Measurements from ENCODE around the gene BPIFB4.

Gene BPIFB4

GRCh38 chr20:33127422-33128097 lies 48.1 kb downstream of the BPIFB4 start:
- no peaks in the 10 kb centered on the region for H3K36me3 ChIP-seq (ENCODE audit: control insufficient read depth, insufficient read depth, low read length)

GRCh38 chr20:33130568-33131061 lies 51.2 kb downstream of the BPIFB4 start:
- Histone ChIP-seq H3K27me3 (ENCODE audit: control insufficient read depth, insufficient read depth, low read length) (no peaks in the 10 kb centered on the region), H3K4me1 (ENCODE audit: control insufficient read depth, insufficient read depth, low read length) (peaks cover 2% of the 10 kb centered on the region), H3K36me3 (ENCODE audit: control insufficient read depth, insufficient read depth, low read length) (no peaks in the 10 kb centered on the region), H3K4me3 (ENCODE audit: low read depth, low read length) (no peak overlapping the region), H3K9ac (ENCODE audit: low read depth, low read length) (no peak overlapping the region), H3K9me3 (ENCODE audit: control insufficient read depth, insufficient read depth, low read length) (no peaks in the 10 kb centered on the region)

More at GRCh38 chr20:33127422-33128097, 48.1 kb downstream of the BPIFB4 start:
- H3K9ac ChIP-seq (ENCODE audit: low read depth, low read length), result no peak overlapping the region
- H3K4me3 ChIP-seq (ENCODE audit: low read depth, low read length), result no peak overlapping the region
- H3K27me3 ChIP-seq (ENCODE audit: control insufficient read depth, insufficient read depth, low read length), result no peaks in the 10 kb centered on the region
- H3K4me1 ChIP-seq (ENCODE audit: control insufficient read depth, insufficient read depth, low read length), result no peaks in the 10 kb centered on the region
- H3K9me3 ChIP-seq (ENCODE audit: control insufficient read depth, insufficient read depth, low read length), result no peaks in the 10 kb centered on the region

- H3K4me1 ChIP-seq (ENCODE audit: control insufficient read depth, insufficient read depth, low read length), result peaks cover 2% of the 10 kb centered on the region
- H3K9ac ChIP-seq (ENCODE audit: low read depth, low read length), result no peak overlapping the region
- no peaks in the 10 kb centered on the region for H3K36me3 ChIP-seq (ENCODE audit: control insufficient read depth, insufficient read depth, low read length)
- no peak overlapping the region for H3K4me3 ChIP-seq (ENCODE audit: low read depth, low read length)
- H3K27me3 ChIP-seq (ENCODE audit: control insufficient read depth, insufficient read depth, low read length), result no peaks in the 10 kb centered on the region
- H3K9me3 ChIP-seq (ENCODE audit: control insufficient read depth, insufficient read depth, low read length), result no peaks in the 10 kb centered on the region
These were observed 52.6 kb downstream of the BPIFB4 start for GRCh38 chr20:33131949-33132473.

- Histone ChIP-seq H3K27me3 (ENCODE audit: control insufficient read depth, insufficient read depth, low read length) (no peaks in the 10 kb centered on the region), H3K4me1 (ENCODE audit: control insufficient read depth, insufficient read depth, low read length) (peaks cover 2% of the 10 kb centered on the region), H3K9me3 (ENCODE audit: control insufficient read depth, insufficient read depth, low read length) (no peaks in the 10 kb centered on the region), H3K4me3 (ENCODE audit: low read depth, low read length) (no peak overlapping the region), H3K36me3 (ENCODE audit: control insufficient read depth, insufficient read depth, low read length) (no peaks in the 10 kb centered on the region), H3K9ac (ENCODE audit: low read depth, low read length) (no peak overlapping the region)
These were observed 53.3 kb downstream of the BPIFB4 start for GRCh38 chr20:33132513-33133372.

GRCh38 chr20:33133373-33133941 lies 54.0 kb downstream of the BPIFB4 start:
- no peaks in the 10 kb centered on the region for H3K27me3 ChIP-seq (ENCODE audit: control insufficient read depth, insufficient read depth, low read length)
- no peak overlapping the region for H3K4me3 ChIP-seq (ENCODE audit: low read depth, low read length)
- H3K9me3 ChIP-seq (ENCODE audit: control insufficient read depth, insufficient read depth, low read length), result no peaks in the 10 kb centered on the region
- no peak overlapping the region for H3K9ac ChIP-seq (ENCODE audit: low read depth, low read length)
- peaks cover 2% of the 10 kb centered on the region for H3K4me1 ChIP-seq (ENCODE audit: control insufficient read depth, insufficient read depth, low read length)
- H3K36me3 ChIP-seq (ENCODE audit: control insufficient read depth, insufficient read depth, low read length), result no peaks in the 10 kb centered on the region

- Histone ChIP-seq H3K9ac (ENCODE audit: low read depth, low read length) (no peak overlapping the region), H3K4me3 (ENCODE audit: low read depth, low read length) (no peak overlapping the region), H3K27me3 (ENCODE audit: control insufficient read depth, insufficient read depth, low read length) (no peaks in the 10 kb centered on the region), H3K4me1 (ENCODE audit: control insufficient read depth, insufficient read depth, low read length) (peaks cover 2% of the 10 kb centered on the region), H3K9me3 (ENCODE audit: control insufficient read depth, insufficient read depth, low read length) (no peaks in the 10 kb centered on the region), H3K36me3 (ENCODE audit: control insufficient read depth, insufficient read depth, low read length) (no peaks in the 10 kb centered on the region)
These were observed 57.8 kb downstream of the BPIFB4 start for GRCh38 chr20:33137195-33137594.

- Histone ChIP-seq H3K9ac (ENCODE audit: low read depth, low read length) (no peak overlapping the region), H3K4me3 (ENCODE audit: low read depth, low read length) (no peak overlapping the region)
These were observed 60.0 kb downstream of the BPIFB4 start for GRCh38 chr20:33139467-33139866.

GRCh38 chr20:33145521-33145920 lies 66.1 kb downstream of the BPIFB4 start:
- Histone ChIP-seq H3K27me3 (ENCODE audit: control insufficient read depth, insufficient read depth, low read length) (peaks cover 2% of the 10 kb centered on the region), H3K4me1 (ENCODE audit: control insufficient read depth, insufficient read depth, low read length) (no peaks in the 10 kb centered on the region), H3K4me3 (ENCODE audit: low read depth, low read length) (no peak overlapping the region), H3K36me3 (ENCODE audit: control insufficient read depth, insufficient read depth, low read length) (no peaks in the 10 kb centered on the region), H3K9ac (ENCODE audit: low read depth, low read length) (no peak overlapping the region), H3K9me3 (ENCODE audit: control insufficient read depth, insufficient read depth, low read length) (no peaks in the 10 kb centered on the region)

More at GRCh38 chr20:33139467-33139866, 60.0 kb downstream of the BPIFB4 start:
- Histone ChIP-seq H3K9me3 (ENCODE audit: control insufficient read depth, insufficient read depth, low read length) (no peaks in the 10 kb centered on the region), H3K27me3 (ENCODE audit: control insufficient read depth, insufficient read depth, low read length) (no peaks in the 10 kb centered on the region), H3K4me1 (ENCODE audit: control insufficient read depth, insufficient read depth, low read length) (no peaks in the 10 kb centered on the region), H3K36me3 (ENCODE audit: control insufficient read depth, insufficient read depth, low read length) (no peaks in the 10 kb centered on the region)

GRCh38 chr20:33147299-33147698 lies 67.9 kb downstream of the BPIFB4 start:
- H3K9me3 ChIP-seq (ENCODE audit: control insufficient read depth, insufficient read depth, low read length), result no peaks in the 10 kb centered on the region
- no peaks in the 10 kb centered on the region for H3K36me3 ChIP-seq (ENCODE audit: control insufficient read depth, insufficient read depth, low read length)
- H3K27me3 ChIP-seq (ENCODE audit: control insufficient read depth, insufficient read depth, low read length), result peaks cover 3% of the 10 kb centered on the region
- no peaks in the 10 kb centered on the region for H3K4me1 ChIP-seq (ENCODE audit: control insufficient read depth, insufficient read depth, low read length)
- no peak overlapping the region for H3K9ac ChIP-seq (ENCODE audit: low read depth, low read length)
- no peak overlapping the region for H3K4me3 ChIP-seq (ENCODE audit: low read depth, low read length)

- Histone ChIP-seq H3K4me1 (ENCODE audit: control insufficient read depth, insufficient read depth, low read length) (no peaks in the 10 kb centered on the region), H3K27me3 (ENCODE audit: control insufficient read depth, insufficient read depth, low read length) (peaks cover 3% of the 10 kb centered on the region), H3K4me3 (ENCODE audit: low read depth, low read length) (no peak overlapping the region), H3K9ac (ENCODE audit: low read depth, low read length) (no peak overlapping the region), H3K36me3 (ENCODE audit: control insufficient read depth, insufficient read depth, low read length) (no peaks in the 10 kb centered on the region), H3K9me3 (ENCODE audit: control insufficient read depth, insufficient read depth, low read length) (no peaks in the 10 kb centered on the region)
These were observed 68.6 kb downstream of the BPIFB4 start for GRCh38 chr20:33148040-33148439.

- H3K9ac ChIP-seq (ENCODE audit: low read depth, low read length), result no peak overlapping the region
- H3K27me3 ChIP-seq (ENCODE audit: control insufficient read depth, insufficient read depth, low read length), result peaks cover 3% of the 10 kb centered on the region
- H3K9me3 ChIP-seq (ENCODE audit: control insufficient read depth, insufficient read depth, low read length), result no peaks in the 10 kb centered on the region
These were observed 74.8 kb downstream of the BPIFB4 start for GRCh38 chr20:33154252-33154651.

More at GRCh38 chr20:33154252-33154651, 74.8 kb downstream of the BPIFB4 start:
- no peaks in the 10 kb centered on the region for H3K4me1 ChIP-seq (ENCODE audit: control insufficient read depth, insufficient read depth, low read length)
- no peaks in the 10 kb centered on the region for H3K36me3 ChIP-seq (ENCODE audit: control insufficient read depth, insufficient read depth, low read length)
- no peak overlapping the region for H3K4me3 ChIP-seq (ENCODE audit: low read depth, low read length)
